Vagina (tissue), 2 donors: ENCODE measurements around the gene FOXP2.

Source experiments
- POLR2A ChIP-seq, 2 donors: fragments of 450-650 bp; IDR thresholded peaks; one replicate each; pipeline ENCODE4 v1.6.1; 2017; ENCODE audit warnings: antibody characterized with exemption in 2 of 2, mild to moderate bottlenecking in 2 of 2, moderate library complexity in 2 of 2
- TF ChIP-seq, protein P1 (sequence below), 3 experiments: fragments of 450-650 bp in 2 of 3; fragments of 200-600 bp in 1 of 3; sonication (generic) in 1 of 3; IDR thresholded peaks; one replicate each; pipeline ENCODE4 v1.5.1; 2017 to 2019; ENCODE audit warnings: antibody characterized with exemption in 3 of 3, mild to moderate bottlenecking in 2 of 3, moderate library complexity in 2 of 3

DNA sequence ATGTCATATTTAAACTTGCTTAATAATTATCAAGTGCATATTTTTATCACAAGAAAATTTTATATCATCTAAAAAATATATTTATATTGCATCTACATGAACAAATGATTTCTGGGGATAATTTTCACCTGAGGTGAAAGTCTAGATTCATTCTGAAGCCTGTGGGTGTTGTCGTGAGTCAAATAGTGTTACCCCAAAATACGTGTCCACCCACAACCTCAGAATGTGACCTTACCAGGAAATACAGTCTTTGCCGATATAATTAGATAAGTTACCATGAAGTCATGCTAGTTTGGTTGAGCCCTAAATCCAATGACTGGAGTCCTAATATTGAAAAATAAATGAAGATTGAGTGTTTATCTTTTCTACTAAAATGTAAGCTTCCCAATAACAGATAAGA is 304.2 kb downstream of the FOXP2 start:
- TF ChIP-seq, protein P1, sequence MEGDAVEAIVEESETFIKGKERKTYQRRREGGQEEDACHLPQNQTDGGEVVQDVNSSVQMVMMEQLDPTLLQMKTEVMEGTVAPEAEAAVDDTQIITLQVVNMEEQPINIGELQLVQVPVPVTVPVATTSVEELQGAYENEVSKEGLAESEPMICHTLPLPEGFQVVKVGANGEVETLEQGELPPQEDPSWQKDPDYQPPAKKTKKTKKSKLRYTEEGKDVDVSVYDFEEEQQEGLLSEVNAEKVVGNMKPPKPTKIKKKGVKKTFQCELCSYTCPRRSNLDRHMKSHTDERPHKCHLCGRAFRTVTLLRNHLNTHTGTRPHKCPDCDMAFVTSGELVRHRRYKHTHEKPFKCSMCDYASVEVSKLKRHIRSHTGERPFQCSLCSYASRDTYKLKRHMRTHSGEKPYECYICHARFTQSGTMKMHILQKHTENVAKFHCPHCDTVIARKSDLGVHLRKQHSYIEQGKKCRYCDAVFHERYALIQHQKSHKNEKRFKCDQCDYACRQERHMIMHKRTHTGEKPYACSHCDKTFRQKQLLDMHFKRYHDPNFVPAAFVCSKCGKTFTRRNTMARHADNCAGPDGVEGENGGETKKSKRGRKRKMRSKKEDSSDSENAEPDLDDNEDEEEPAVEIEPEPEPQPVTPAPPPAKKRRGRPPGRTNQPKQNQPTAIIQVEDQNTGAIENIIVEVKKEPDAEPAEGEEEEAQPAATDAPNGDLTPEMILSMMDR (IDR thresholded peaks at IDR 0.05), result no peak
- TF ChIP-seq POLR2A (IDR thresholded peaks at IDR 0.05), result no peak
